Measurements from ENCODE around the gene USP13.
"Not testable (repeated sequence)": the region's sequence is repeated elsewhere in the genome, so short reads cannot be mapped to it uniquely, and the experiment has no call there.

The USP13 gene

GRCh38 chr3:179652447-179653095, at the start of gene USP13:
Gene USP13, plus strand, starts transcription at chr3:179653040. Its CDS starts 186 bp downstream, at chr3:179653226.
- peak; percentile 85 for DNase-seq

- DNase-seq, result no peak
Observed at GRCh38 chr3:179603321-179603720, 49.5 kb upstream of the USP13 start.

- DNase-seq, result no peak
Observed at GRCh38 chr3:179603831-179604230, 49.0 kb upstream of the USP13 start.

- peak; percentile 98 for DNase-seq
Observed at GRCh38 chr3:179604321-179605078, 48.3 kb upstream of the USP13 start, which contains the start of the genes MRPL47 and NDUFB5. Gene MRPL47, minus strand, starts transcription at chr3:179604638. Its CDS starts 14 bp downstream, at chr3:179604624. Gene NDUFB5, plus strand, starts transcription at chr3:179604794. Its CDS starts 22 bp downstream, at chr3:179604816.

GRCh38 chr3:179606534-179607085, 46.2 kb upstream of the USP13 start:
- no peak for DNase-seq

GRCh38 chr3:179608931-179609720, 43.7 kb upstream of the USP13 start:
- no peak for DNase-seq

GRCh38 chr3:179610066-179610465, 42.8 kb upstream of the USP13 start:
- no peak for DNase-seq

GRCh38 chr3:179613807-179614206, 39.0 kb upstream of the USP13 start:
- no peak for DNase-seq

GRCh38 chr3:179615458-179616173, 37.2 kb upstream of the USP13 start:
- DNase-seq, result no peak

- DNase-seq, result no peak
Observed at GRCh38 chr3:179622023-179622422, 30.8 kb upstream of the USP13 start.

- DNase-seq, result no peak
Observed at GRCh38 chr3:179624451-179624850, 28.4 kb upstream of the USP13 start.

- DNase-seq, result no peak
Observed at GRCh38 chr3:179630753-179631451, 21.9 kb upstream of the USP13 start.

- DNase-seq, result no peak
Observed at GRCh38 chr3:179640469-179640868, 12.4 kb upstream of the USP13 start.

- DNase-seq, result no peak
Observed at GRCh38 chr3:179642871-179643270, 10.0 kb upstream of the USP13 start.

GRCh38 chr3:179643837-179644236, 9.0 kb upstream of the USP13 start:
- not testable (repeated sequence) for DNase-seq

- DNase-seq, result no peak
Observed at GRCh38 chr3:179646177-179646576, 6.7 kb upstream of the USP13 start.

- DNase-seq, result no peak
Observed at GRCh38 chr3:179651687-179652446, 973 bp upstream of the USP13 start.

GRCh38 chr3:179653096-179653797, 407 bp downstream of the USP13 start:
- peak; percentile 75 for DNase-seq

- DNase-seq, result no peak
Observed at GRCh38 chr3:179655236-179655635, 2.4 kb downstream of the USP13 start.

- no peak for DNase-seq
Observed at GRCh38 chr3:179658606-179659005, 5.8 kb downstream of the USP13 start.

All from midbrain (tissue), 1 donor.